ENCODE data around the gene PTPRE.
"Not testable (repeated sequence)": the region's sequence is repeated elsewhere in the genome, so short reads cannot be mapped to it uniquely, and the experiment has no call there.

The PTPRE gene

DNA sequence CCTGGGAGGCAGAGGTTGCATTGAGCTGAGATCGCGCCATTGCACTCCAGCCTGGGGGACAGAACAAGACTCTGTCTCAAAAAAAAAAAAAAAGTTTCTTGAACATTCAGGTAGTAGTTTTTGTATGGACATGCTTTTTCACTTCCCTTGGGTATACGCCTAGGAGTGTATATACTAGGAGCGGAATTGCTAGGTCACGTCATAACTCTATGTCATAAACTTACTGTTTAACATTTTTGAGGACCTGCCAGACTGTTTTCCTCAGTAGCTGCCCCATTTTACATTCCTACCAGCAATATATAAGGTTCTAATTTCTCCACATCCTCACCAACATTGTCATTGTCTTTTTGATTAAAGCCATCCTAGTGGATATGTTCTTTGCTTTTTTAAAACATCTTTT, 167.7 kb downstream of the PTPRE start:
- DNase-seq (ENCODE audit: low spot score), result no peak

DNA sequence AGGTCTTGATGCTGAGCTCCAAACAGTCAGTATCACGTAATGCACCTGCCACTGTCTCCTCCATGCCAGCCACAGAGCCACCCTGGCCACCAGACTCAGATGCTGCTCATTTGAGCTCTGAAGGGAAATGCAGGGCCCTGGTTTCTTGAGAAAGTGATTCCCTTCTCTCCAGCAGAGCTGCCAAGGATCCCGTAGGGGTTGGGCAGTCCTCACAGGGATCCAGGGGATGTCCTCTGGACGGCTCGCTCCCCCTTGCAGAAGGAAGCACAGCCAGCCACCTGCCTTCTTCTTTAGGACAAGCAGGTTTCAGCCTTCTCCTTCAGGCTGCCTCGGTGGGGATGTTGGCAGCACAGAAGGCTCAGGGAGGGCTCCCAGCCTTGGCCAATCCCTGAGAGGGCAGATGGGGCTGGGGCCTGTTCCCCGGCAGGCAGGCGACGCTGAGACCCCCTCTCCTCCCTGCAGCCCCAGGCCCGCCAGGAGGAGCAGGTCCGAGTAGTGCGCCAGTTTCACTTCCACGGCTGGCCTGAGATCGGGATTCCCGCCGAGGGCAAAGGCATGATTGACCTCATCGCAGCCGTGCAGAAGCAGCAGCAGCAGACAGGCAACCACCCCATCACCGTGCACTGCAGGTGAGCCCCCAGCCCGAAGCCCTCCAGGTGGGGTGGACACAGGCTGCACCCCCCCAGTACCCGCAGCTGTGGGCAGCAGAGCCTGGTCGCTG, 170.4 kb downstream of the PTPRE start:
- DNase-seq (ENCODE audit: low spot score), result no peak

- DNase-seq (ENCODE audit: low spot score), result no peak
These were observed 171.4 kb downstream of the PTPRE start for GRCh38 chr10:128078136-128078969.

DNA sequence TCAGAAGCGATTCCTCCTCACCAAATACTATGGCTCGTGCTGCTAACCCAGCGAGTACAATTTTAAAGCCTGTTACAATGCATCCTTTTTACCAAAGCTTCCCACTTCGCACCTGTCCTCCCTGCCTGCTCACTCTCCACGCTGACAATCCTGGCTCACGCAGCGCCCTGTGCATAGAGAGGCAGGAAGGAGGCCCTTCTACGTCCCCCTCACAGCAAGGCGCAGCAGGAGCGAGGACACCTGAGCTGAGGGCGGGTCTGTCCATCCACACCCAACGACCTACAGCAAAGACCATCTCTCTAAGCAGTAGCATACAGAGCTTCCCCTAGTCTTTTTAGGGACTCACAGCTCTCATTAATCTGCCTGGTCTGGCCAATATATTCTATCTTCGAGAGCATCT, 173.3 kb downstream of the PTPRE start:
- no peak for DNase-seq (ENCODE audit: low spot score)

DNA sequence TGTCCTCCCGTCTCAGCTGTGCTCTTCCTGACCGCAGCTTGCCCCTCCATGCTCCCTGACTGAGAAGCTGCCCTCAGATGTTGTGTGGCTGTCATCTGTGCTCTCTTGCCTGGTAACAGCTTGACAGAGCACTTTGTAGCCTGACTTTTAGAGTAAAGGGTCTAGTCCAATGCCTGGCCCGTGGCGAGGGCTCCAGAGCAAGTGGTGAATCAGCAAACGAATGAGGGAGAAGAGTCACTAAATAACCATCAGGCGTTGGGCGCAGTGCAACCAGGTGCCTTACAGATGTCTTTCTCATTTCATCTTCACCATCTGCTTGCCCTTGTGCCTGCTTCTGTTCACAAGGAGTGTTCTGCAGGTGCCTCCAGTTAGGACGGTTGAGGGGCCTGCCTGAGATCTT, 173.7 kb downstream of the PTPRE start:
- no peak for DNase-seq (ENCODE audit: low spot score)

- no peak for DNase-seq (ENCODE audit: low spot score)
These were observed 174.3 kb downstream of the PTPRE start for GRCh38 chr10:128081222-128081621.

DNA sequence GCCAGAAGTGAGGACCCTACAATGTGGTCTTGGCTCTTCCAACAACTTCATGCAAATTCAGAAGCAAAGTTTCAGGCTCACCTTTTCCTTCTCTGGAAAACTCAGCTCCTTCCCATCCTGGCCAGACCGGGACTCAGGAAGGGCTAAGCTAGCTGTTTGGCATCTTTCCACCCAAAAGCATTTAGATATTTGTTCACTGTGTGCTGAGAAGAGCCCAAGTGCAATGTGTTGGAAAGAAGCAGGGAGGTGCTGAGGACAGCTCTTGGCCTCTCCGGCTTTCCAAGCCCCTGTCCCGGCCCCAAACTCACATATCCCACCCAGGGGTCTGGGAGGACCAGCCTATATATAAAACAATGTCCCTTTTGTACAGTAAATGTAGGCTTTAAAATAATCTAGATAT, 174.8 kb downstream of the PTPRE start:
- no peak for DNase-seq (ENCODE audit: low spot score)

DNA sequence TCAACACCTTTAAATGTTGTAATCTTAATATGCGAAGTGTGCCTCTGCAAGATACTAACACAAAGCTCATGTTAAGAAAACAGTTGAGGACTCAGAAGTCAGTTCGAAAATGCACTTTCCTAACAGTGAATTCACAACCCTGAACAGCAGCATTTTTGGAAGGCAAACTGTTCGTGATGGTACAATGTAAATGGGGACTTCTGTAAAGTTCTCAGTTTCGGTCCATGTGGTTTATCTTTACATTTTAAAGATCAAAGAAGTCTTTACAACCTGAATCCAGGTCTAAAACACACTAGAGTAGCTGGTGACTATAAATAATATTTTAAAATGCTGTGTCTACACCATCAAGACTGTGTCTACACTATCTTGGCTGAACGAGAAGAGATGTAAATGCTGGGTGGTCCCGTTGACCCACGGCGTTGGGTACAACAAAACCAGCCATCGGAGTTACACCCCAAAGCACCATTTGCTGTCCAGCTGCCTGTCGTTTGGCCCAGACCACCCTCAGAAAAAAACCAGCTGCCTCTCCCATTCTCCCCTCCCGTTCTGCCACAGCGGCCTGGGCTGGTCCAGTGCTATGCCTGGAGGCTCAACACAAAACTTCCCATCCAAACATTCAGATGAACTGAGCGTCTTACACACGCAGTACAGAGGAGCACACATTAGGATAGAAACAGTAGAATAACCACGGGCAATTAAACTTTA, 176.4 kb downstream of the PTPRE start:
- no peak for DNase-seq (ENCODE audit: low spot score)

- no peak for DNase-seq (ENCODE audit: low spot score)
These were observed 177.5 kb downstream of the PTPRE start for GRCh38 chr10:128084364-128084763.

- no peak for DNase-seq (ENCODE audit: low spot score)
These were observed 178.1 kb downstream of the PTPRE start for GRCh38 chr10:128084991-128085390.

- no peak for DNase-seq (ENCODE audit: low spot score)
These were observed 179.3 kb downstream of the PTPRE start for GRCh38 chr10:128086003-128086863.

DNA sequence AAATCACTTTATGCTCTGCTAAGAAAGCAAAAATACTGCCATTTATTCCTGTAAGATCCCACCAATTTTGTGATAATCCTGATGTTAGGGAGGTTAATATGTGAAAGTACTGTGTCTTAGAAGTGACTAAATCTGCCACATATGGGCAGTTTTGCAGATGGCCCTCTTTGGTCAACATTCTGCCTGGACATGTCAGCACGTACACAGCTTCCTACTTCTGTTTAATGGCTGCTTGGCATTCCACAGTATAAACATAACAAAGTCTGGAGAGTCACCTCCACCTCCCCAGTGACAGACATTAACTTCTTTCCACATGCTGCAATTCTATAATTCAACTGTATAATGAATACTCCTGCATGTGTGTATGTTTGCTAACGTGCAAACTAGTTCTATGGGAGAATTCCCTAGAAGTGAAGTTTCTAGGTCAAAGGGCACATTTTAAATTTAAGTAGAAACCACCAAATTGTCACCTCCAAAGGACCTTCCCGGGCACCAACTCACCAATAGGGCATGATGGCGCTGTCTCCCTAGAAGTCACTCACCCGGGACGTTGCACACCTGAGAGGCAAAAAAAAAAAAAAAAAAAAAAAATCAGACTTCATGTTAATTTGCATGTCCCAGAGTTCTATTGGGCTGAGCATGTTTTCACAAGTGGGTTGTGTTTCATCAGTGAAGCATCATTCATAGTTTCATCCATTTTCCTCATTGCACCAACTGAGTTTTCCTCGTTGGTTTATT, 180.4 kb downstream of the PTPRE start:
- DNase-seq (ENCODE audit: low spot score), result no peak

- no peak for DNase-seq (ENCODE audit: low spot score)
These were observed 181.2 kb downstream of the PTPRE start for GRCh38 chr10:128087884-128088709.

DNA sequence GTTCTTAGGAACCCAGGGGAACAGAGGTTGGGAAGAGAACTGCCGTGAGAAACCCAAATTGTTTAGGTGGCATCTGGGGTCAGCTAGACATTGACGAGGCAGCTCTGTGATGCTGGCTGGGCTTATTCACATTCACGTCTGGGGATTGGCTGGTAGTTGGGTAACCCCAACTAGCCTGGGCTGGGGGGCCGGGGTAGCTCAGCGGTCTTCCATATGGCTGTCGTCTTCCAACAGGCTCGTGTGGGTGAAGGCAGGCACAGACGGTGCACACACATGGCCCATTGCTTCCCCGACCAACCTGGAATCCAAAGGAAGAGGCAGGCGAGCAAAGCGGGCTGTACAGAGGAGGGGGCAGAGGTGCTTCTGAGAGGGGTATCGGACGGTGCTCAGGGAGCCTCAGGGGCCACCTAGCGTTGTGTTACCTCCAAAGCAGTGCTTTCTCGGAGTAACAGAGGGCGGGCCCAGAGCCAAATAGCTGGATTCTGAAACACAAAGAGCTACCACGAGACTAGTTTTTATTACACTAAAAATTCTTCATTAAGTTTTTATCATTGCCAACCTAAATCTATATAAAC, 184.8 kb downstream of the PTPRE start:
- no peak for DNase-seq (ENCODE audit: low spot score)

- DNase-seq (ENCODE audit: low spot score), result no peak
These were observed 185.6 kb downstream of the PTPRE start for GRCh38 chr10:128092454-128092853.

GRCh38 chr10:128094596-128094995, 187.7 kb downstream of the PTPRE start:
- not testable (repeated sequence) for DNase-seq (ENCODE audit: low spot score)

GRCh38 chr10:128095027-128095752, 188.3 kb downstream of the PTPRE start:
- DNase-seq (ENCODE audit: low spot score), result no peak

DNA sequence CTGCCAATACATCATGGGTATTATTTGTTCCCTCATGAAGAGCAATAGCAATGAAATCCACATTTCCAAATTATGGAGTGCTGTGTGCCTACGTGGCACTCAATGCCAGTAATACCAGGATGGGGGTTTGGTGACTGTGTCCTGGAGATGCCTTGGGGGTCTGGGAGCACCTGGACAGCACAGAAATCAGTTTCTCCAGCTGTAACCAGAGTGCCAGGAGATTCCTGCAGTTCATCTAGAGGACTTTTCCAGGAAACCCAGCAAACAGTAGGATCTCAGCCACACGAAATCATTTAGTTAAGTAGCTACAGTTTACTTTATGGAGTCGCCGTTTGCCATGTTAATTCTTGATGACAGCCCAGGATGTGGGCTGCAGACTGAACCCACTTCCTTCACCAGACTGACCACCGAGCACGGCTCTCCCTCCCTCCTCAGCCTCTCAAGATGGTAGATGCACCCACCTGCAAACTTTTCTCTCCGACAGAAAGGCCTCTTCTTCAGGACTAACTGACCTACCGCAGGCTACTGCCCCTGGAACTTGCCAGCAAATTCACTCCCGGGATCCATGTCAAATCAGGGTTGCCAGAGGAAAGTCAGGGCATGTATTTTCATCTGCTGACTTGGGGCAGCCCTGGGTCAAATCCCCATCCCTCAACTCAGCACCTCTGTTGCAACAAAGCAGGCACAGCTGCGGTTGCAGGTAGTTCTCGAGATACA, 189.0 kb downstream of the PTPRE start:
- DNase-seq (ENCODE audit: low spot score), result no peak
